Measurements from ENCODE around the gene MT1M. TPM values are rescaled to one million over a fixed set of nuclear protein-coding genes. Genes with fewer than 3 reads are reported as not detected.
A peak's percentile ranks its signal among the peaks of the same experiment; 100 is the strongest.

MT1M gene
- total and polyA plus RNA-seq, 10 of the 15 experiments (the other 5 are each of a cell fraction or from before 2014, with no cell fraction given) = not detected

GRCh38 chr16:56607675-56608042 lies 24.8 kb upstream of the MT1M start:
- H3K4me3 ChIP-seq = no peak overlapping the region
- H3K4me1 ChIP-seq (ENCODE audit: control insufficient read depth, insufficient read depth, low read length) = peaks cover 25% of the 10 kb centered on the region
- H3K27me3 ChIP-seq (replicated peaks in 1 of 2; ENCODE audit: control insufficient read depth in 2 of 2, insufficient read depth in 2 of 2, low read length in 1 of 2) = no peaks in the 10 kb centered on the region; a peak in 1 of 4 replicates
- FAIRE-seq (no peak), DNase-seq (ENCODE audit: low read depth, low spot score) (no peak), ATAC-seq (no peak)
- no TSS peak for BruUV-seq (replicated peaks)
- H3K79me2 ChIP-seq (ENCODE audit: control insufficient read depth, insufficient read depth, low read length) = no peaks in the 10 kb centered on the region
- H3K9me3 ChIP-seq (replicated peaks; ENCODE audit: control insufficient read depth, insufficient read depth, low read length) = no peaks in the 10 kb centered on the region
- WGBS (ENCODE audit: insufficient coverage, insufficient replicate concordance, low lambda C conversion rate, missing lambda C conversion rate) = 85% methylated on average over 2 of the region's 2 CpGs
- TF ChIP-seq BCL11A (IDR thresholded peaks at IDR 0.05; ENCODE audit: low read depth, low read length) (no peak), RAD51 (IDR thresholded peaks at IDR 0.05) (no peak), JUNB (IDR thresholded peaks at IDR 0.05) (no peak), ZNF24 (IDR thresholded peaks at IDR 0.05) (no peak), RFX5 (IDR thresholded peaks at IDR 0.05; ENCODE audit: low read depth, low read length) (no peak), ETV6 (conservative IDR thresholded peaks at IDR 0.05 in 1 of 2, IDR thresholded peaks at IDR 0.05 in 1 of 2; ENCODE audit: borderline replicate concordance in 1 of 2, low read depth in 1 of 2) (no peak), SMC3 (IDR thresholded peaks at IDR 0.05; ENCODE audit: borderline replicate concordance, low read length) (no peak), WRNIP1 (IDR thresholded peaks at IDR 0.05; ENCODE audit: borderline replicate concordance, low read depth, low read length) (no peak), CUX1 (IDR thresholded peaks at IDR 0.05; ENCODE audit: insufficient replicate concordance, low read depth, low read length) (no peak), CHD4 (IDR thresholded peaks at IDR 0.05) (no peak), E4F1 (IDR thresholded peaks at IDR 0.05; ENCODE audit: borderline replicate concordance, partially characterized antibody) (no peak), GATAD2B (conservative IDR thresholded peaks at IDR 0.05; ENCODE audit: low read depth) (no peak), RB1 (IDR thresholded peaks at IDR 0.05; ENCODE audit: borderline replicate concordance) (no peak), TAF1 (IDR thresholded peaks at IDR 0.05; ENCODE audit: borderline replicate concordance, low read depth, low read length) (no peak)
- CTCF ChIA-PET = interaction anchor here (10.0 kb wide), 1 partner anchor 94 kb away, joined by 77 read pairs; no protein-coding TSS in a partner anchor
- intact Hi-C loops (cut with micrococcal nuclease; ENCODE audit: unreplicated experiment) (loop anchor here (1.0 kb wide), 1 partner anchor 23 kb away; no protein-coding TSS in a partner anchor), in situ Hi-C loops (cut with MboI) (no loop called here)
- no peaks in the 10 kb centered on the region for H3K36me3 ChIP-seq (ENCODE audit: control insufficient read depth in 2 of 2, insufficient read depth in 2 of 2, low read length in 1 of 2)
- H3K9ac ChIP-seq (ENCODE audit: control insufficient read depth, insufficient read depth, low read length) = no peak overlapping the region
- peak overlapping the region; percentile 71; the same call in 1 of the 2 replicates for H3K4me2 ChIP-seq (ENCODE audit: control insufficient read depth, insufficient read depth)
- POLR2A ChIA-PET = no interaction called here
- H2AFZ ChIP-seq (ENCODE audit: control insufficient read depth, low read depth, low read length) = peak overlapping the region; percentile 82; the same call in 1 of the 2 replicates
- H4K20me1 ChIP-seq (ENCODE audit: control insufficient read depth, insufficient read depth) = no peaks in the 10 kb centered on the region
- RAD21 ChIA-PET (ENCODE audit: unreplicated experiment) = no interaction called here
- no peak overlapping the region for H3K27ac ChIP-seq (ENCODE audit: control insufficient read depth, insufficient read depth)
- SMC1A ChIA-PET (ENCODE audit: uncharacterized antibody, unreplicated experiment) = no interaction called here
